K562 (cell line): ENCODE data around the gene ID1. TPM values are rescaled to one million over a fixed set of nuclear protein-coding genes. Genes with fewer than 3 reads are reported as not detected.
"Not testable (repeated sequence)": the region's sequence is repeated elsewhere in the genome, so short reads cannot be mapped to it uniquely, and the experiment has no call there.

Experiments used
- ATAC-seq: fragments of 200-7000 bp; cut with Tn5 transposase; 3 replicates; pipeline ENCODE4 v1.9.1; 2020; ENCODE audit warnings: moderate library complexity
- BruUV-seq: library from RNA; stranded (reverse); fragments of 400-500 nt; replicated peaks from 2 replicates; lab custom pipeline; 2021; lab: Mats Ljungman, UMichigan
- CTCF ChIA-PET: fragments of 300-600 bp; formaldehyde crosslinking; extraction: SDS; loops from one replicate; lab custom pipeline; 2021; ENCODE audit warnings: low intra/inter-chr PET ratio; lab: Yijun Ruan, JAX
- POLR2A ChIA-PET: fragments of 300-600, 350-650 bp; sonication (Branson Sonifier 250); formaldehyde crosslinking; extraction: SDS; loops from one replicate; lab custom pipeline; 2021; ENCODE audit warnings: antibody characterized with exemption, inconsistent platforms; lab: Yijun Ruan, JAX
- DNase-seq, 4 experiments: peaks; one replicate each; pipeline versions ENCODE4 v3.0.0 to v3.0.0-alpha.2; 2011 to 2018; ENCODE audit warnings: low spot score in 3 of 4, mixed read lengths in 3 of 4; ENCODE audit errors: extremely low read depth in 1 of 4
- FAIRE-seq: peaks from 2 replicates; lab custom pipeline; 2011; peaks lifted over from hg19 to GRCh38; lab: Jason Lieb, UNC
- H2AFZ ChIP-seq: 2 replicates; pipeline ENCODE4 v1.6.0; 2011; ENCODE audit warnings: low read depth, low read length, control low read depth, inconsistent platforms
- H3K27ac ChIP-seq: fragments of 200-600 bp; 3 replicates; pipeline ENCODE4 v1.8.0; 2011; ENCODE audit warnings: low read depth, mild to moderate bottlenecking, control low read depth, inconsistent platforms, low read length, moderate library complexity, mixed read lengths; ENCODE audit errors: extremely low read depth
- H3K27me3 ChIP-seq, 2 experiments: fragments of 300-600 bp in 1 of 2; 2 replicates in 1 of 2; 3 replicates in 1 of 2; pipeline versions ENCODE4 v1.6.0 to v1.8.0; 2011; ENCODE audit warnings: inconsistent platforms in 2 of 2, low read length in 2 of 2, mild to moderate bottlenecking in 1 of 2, mixed read lengths in 1 of 2, moderate library complexity in 1 of 2; ENCODE audit not compliant: control insufficient read depth in 2 of 2, insufficient read depth in 2 of 2
- H3K36me3 ChIP-seq: fragments of 300-600 bp; 3 replicates; pipeline ENCODE4 v1.8.0; 2011; ENCODE audit warnings: mild to moderate bottlenecking, low read length, inconsistent platforms; ENCODE audit not compliant: control insufficient read depth, insufficient read depth
- H3K4me1 ChIP-seq, 2 experiments: fragments of 200-600 bp in 1 of 2; replicated peaks in 1 of 2; 2 replicates in 1 of 2; 3 replicates in 1 of 2; pipeline versions ENCODE4 v1.5.1 to v1.8.0; 2011; ENCODE audit warnings: inconsistent platforms in 2 of 2, low read length in 2 of 2, mild to moderate bottlenecking in 1 of 2, mixed read lengths in 1 of 2, moderate library complexity in 1 of 2; ENCODE audit not compliant: control insufficient read depth in 2 of 2, insufficient read depth in 2 of 2
- H3K4me2 ChIP-seq: 2 replicates; pipeline ENCODE4 v1.6.1; 2011; ENCODE audit warnings: low read length, control low read depth, inconsistent platforms, mixed read lengths; ENCODE audit not compliant: insufficient read depth
- H3K4me3 ChIP-seq: fragments of 200-600 bp; sonication (generic), shearing (Covaris generic); 2 replicates; pipeline ENCODE4 v1.5.1; 2016; ENCODE audit warnings: control low read depth, inconsistent platforms
- H3K79me2 ChIP-seq: fragments of 200-600 bp; 3 replicates; pipeline ENCODE4 v1.8.0; 2011; ENCODE audit warnings: low read length, inconsistent platforms; ENCODE audit not compliant: control insufficient read depth, insufficient read depth
- H3K9ac ChIP-seq, 2 experiments: 2 replicates each; pipeline versions ENCODE4 v1.6.0 to v1.6.1; 2011; ENCODE audit warnings: low read depth in 2 of 2, low read length in 2 of 2, control low read depth in 1 of 2, inconsistent platforms in 1 of 2, mild to moderate bottlenecking in 1 of 2, mixed read lengths in 1 of 2; ENCODE audit not compliant: insufficient read depth in 1 of 2
- H3K9me1 ChIP-seq: one replicate; pipeline ENCODE4 v1.6.0; 2011; ENCODE audit warnings: inconsistent platforms, mild to moderate bottlenecking, low read length, moderate library complexity; ENCODE audit not compliant: control insufficient read depth, insufficient read depth
- H3K9me3 ChIP-seq: replicated peaks from 2 replicates; pipeline ENCODE4 v1.5.1; 2011; ENCODE audit warnings: low read depth, low read length, inconsistent platforms; ENCODE audit not compliant: control insufficient read depth, insufficient read depth
- H4K20me1 ChIP-seq: replicated peaks from 2 replicates; pipeline ENCODE4 v1.6.1; 2011; ENCODE audit warnings: low read length, inconsistent platforms, mixed read lengths; ENCODE audit not compliant: control insufficient read depth, insufficient read depth
- ARID1B ChIP-seq: fragments of 450-650 bp; IDR thresholded peaks from 2 replicates; pipeline ENCODE4 v1.6.1; 2016; ENCODE audit warnings: antibody characterized with exemption, mild to moderate bottlenecking, inconsistent platforms
- TRIM25 ChIP-seq: fragments of 450-650 bp; IDR thresholded peaks from 2 replicates; pipeline ENCODE4 v1.7.0; 2016; ENCODE audit warnings: borderline replicate concordance
- U2AF2 ChIP-seq: fragments of 200-400 bp; formaldehyde crosslinking; optimal IDR thresholded peaks from 2 replicates; pipeline ENCODE3; 2017; ENCODE audit warnings: low read depth, mild to moderate bottlenecking, low read length
- WGBS: fragments of 100-300 bp; shearing (Covaris generic); methylation state at CpG from one replicate; pipeline ENCODE4 v1.1.6; 2016; ENCODE audit warnings: low coverage, mixed read lengths; ENCODE audit not compliant: insufficient coverage; ENCODE audit errors: missing lambda C conversion rate; 5-methylcytosine and 5-hydroxymethylcytosine counted together
- in situ Hi-C: fragments of 300-500 bp; cut with MboI; formaldehyde crosslinking; loops from 4 replicates; pipeline ENCODE4 v1.15.0; 2018; ENCODE audit warnings: inconsistent platforms, mixed read lengths
- intact Hi-C: fragments of 100-400 bp; cut with micrococcal nuclease; formaldehyde crosslinking; loops from 2 replicates; pipeline ENCODE4 v1.14.2; 2022
- polyA plus RNA-seq, 8 experiments: library from polyadenylated mRNA; depleted of rRNA in 4 of 8; stranded (reverse) in 5 of 8; unstranded in 3 of 8; fragments of >200 nt; fragmentation: Nextera tagmentation in 2 of 8; fragmentation: Illumina TruSeq in 1 of 8; extraction: Ambion mirVana in 2 of 8; extraction: Trizol in 1 of 8; gene quantifications; 2 replicates each; pipeline versions ENCODE4 v1.2.1 to v1.2.3, GENCODE V29; 2011 to 2014; ENCODE audit warnings: inconsistent platforms in 1 of 8, missing spikeins in 1 of 8
- total RNA-seq, 7 experiments: library from RNA; depleted of rRNA in 6 of 7; stranded (reverse); fragments of >200 nt in 6 of 7; fragmentation: Illumina TruSeq in 2 of 7; extraction: Trizol in 2 of 7; gene quantifications; 2 replicates each; pipeline versions ENCODE4 v1.2.1 to v1.2.3, GENCODE V29; 2011 to 2021; ENCODE audit warnings: low replicate concordance in 1 of 7

ID1 gene
- total and polyA plus RNA-seq, 9 of the 15 experiments (the other 6 are each of a cell fraction or from before 2014, with no cell fraction given), result 1.4 to 358 (median 65.0) TPM

- TF ChIP-seq TRIM25 (0 out of 2 replicates have a peak, but pooled peaks have one; percentile 43), U2AF2 (no peak), ARID1B (no peak; the same call in 1 of the 2 replicates)
Observed at GRCh38 chr20:31573555-31574321, 31.4 kb upstream of the ID1 start (continued).

- H3K9ac ChIP-seq, H3K4me3 ChIP-seq, CTCF ChIA-PET, H2AFZ ChIP-seq, H3K9me1 ChIP-seq, FAIRE-seq, H3K4me2 ChIP-seq, H3K9me3 ChIP-seq, H3K27me3 ChIP-seq, BruUV-seq, ATAC-seq, H4K20me1 ChIP-seq, DNase-seq, intact Hi-C loops, H3K27ac ChIP-seq: not testable (repeated sequence)
- POLR2A ChIA-PET, result interaction anchor here (2.7 to 3.0 kb wide), 3 partner anchors 12 to 37 kb away, joined by 12 to 37 read pairs (median 28); no protein-coding TSS in a partner anchor
- Histone ChIP-seq H3K79me2 (peaks cover 19% of the 10 kb centered on the region), H3K4me1 (peaks cover 10 to 36% of the 10 kb centered on the region in 2 experiments; a peak in 4 of 5 replicates), H3K36me3 (peaks cover 14% of the 10 kb centered on the region; the same call in 2 of the 3 replicates)
- in situ Hi-C loops, result loop anchor here (5.0 to 25.0 kb wide), 2 partner anchors 152 to 1062 kb away; no protein-coding TSS in a partner anchor
- 94% methylated on average over 5 of the region's 10 CpGs for WGBS
Observed at GRCh38 chr20:31574986-31575385, 30.1 kb upstream of the ID1 start.
